HG03469 (cell line): ENCODE measurements around the gene LMOD1.
"Not testable (repeated sequence)": the region's sequence is repeated elsewhere in the genome, so short reads cannot be mapped to it uniquely, and the experiment has no call there.

Source experiments
- ATAC-seq: cut with Tn5 transposase; IDR thresholded peaks from one replicate; pipeline ENCODE4 v1.9.1; 2021; ENCODE audit warnings: mild to moderate bottlenecking, moderate library complexity, moderate number of reproducible peaks; ENCODE audit not compliant: unreplicated experiment

The LMOD1 gene

DNA sequence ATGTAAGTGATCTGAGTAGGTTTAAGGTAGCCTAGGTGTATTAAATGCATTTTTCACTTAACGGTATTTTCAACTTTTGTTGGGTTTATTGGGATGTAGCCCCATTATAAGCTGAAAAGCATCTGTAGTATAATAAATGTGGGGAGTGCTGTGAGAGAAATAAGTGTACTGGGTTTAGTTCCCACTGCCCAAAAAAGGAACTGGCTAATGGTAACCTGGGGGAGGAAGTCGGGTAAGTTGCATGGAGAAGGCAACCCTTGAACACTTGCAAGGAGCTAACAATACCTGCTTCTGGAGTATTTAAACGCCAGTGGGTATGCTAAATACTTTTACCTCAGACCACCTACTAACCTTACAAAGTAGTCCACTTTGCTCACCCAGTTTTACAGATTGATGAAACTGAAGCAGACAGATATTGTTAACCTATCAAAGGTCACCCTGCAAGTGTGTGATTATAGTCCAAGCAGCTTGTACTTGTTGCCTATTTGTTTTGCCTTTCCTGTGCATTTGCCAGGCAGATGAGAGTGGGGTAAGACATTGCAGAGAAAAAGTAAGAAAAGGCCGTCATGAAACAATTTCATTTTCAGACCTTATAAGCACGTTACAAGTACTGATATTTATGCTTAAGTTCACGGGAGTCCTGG, 65.3 kb downstream of the LMOD1 start:
- ATAC-seq, result no peak

DNA sequence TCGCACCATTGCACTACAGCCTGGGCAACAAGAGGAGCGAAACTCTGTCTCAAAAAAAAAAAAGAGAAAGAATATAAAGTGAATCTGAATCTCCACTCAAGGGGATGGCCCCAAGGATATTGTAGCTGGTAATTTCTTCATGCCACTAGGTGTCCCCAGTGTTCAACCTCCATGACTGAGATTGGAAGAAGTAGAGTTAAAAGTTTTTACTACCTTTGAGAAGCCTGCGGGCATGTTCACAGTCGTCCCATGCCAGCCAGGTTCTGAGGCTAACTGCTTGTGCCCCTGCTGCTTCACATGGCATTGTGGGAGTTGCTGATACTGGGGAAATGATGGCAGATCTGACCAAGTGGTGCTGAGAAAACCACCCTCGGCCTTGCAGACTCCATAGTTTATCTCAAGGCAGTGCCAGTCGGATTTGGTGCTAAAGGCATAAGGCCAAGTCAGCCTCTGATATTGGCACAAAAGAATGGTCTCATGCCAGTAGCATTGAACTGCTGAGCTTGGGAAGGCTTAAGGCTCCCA, 68.4 kb downstream of the LMOD1 start:
- ATAC-seq, result no peak

DNA sequence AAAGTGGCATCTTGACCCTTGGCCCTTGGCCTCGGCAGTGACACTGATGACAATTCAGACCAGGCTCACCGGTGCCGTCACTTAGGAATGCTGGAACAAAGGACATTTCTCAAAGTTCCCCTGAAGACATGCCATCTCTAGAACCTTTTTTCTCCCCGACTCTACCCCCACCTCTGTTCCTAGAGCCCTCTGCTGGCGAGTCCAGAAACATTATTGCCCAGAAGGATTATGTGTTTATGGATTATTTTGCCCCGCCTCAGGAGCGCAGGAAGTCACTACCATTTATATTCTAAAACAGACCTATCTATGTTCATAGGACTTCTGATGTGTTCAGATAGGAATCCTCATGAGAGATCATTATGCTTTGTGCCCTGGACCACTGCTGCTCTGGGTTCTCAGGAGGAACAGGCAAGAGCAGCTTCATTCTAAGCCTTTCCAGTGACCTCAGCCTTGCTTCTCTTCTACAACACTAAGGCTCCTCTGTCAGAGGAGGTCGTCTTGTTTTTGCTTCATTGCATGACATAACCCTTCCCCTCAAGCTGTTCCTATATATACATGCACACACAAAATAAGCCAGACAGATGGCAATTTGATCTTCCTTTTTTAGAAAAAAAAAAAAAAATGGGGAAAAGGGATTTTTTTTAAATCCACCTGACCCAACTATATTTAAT, 70.1 kb downstream of the LMOD1 start:
- ATAC-seq, result no peak

- no peak for ATAC-seq
Observed at GRCh38 chr1:201874672-201875071, 71.7 kb downstream of the LMOD1 start.

DNA sequence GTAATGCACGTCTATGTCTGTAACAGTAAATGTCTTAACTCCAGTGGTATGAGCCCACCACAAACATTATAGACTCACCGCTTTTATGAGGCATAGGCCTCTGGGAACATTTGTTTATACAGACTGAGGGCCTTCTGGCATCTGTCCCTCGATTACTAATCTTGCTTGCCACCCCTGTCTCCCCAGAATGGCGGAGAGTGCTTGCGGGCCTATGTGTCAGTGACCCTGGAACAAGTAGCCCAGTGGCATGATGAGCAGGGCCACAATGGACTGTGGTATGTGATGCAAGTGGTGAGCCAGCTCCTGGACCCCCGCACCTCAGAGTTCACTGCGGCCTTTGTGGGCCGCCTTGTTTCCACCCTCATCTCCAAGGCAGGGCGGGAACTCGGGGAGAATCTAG, 76.0 kb downstream of the LMOD1 start:
- ATAC-seq, result no peak

- ATAC-seq, result no peak
Observed at GRCh38 chr1:201861448-201861847, 84.9 kb downstream of the LMOD1 start.

DNA sequence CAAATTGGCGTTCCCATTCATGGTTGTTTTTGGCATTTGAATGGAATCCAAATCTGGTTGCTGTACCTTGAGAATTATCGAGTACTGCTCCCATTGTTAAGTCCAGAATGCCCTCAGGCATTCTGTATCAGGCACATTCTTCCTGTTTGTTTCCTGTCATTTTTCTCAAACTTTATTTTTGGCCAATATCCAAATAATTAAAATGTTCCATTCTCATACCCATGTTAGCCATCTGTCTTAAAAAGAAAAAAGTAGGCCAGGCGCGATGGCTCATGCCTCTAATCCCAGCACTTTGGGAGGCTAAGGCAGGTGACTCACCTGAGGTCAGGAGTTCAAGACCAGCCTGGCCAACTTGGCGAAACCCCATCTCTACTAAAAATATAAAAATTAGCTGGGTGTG, 86.9 kb downstream of the LMOD1 start:
- no peak for ATAC-seq

DNA sequence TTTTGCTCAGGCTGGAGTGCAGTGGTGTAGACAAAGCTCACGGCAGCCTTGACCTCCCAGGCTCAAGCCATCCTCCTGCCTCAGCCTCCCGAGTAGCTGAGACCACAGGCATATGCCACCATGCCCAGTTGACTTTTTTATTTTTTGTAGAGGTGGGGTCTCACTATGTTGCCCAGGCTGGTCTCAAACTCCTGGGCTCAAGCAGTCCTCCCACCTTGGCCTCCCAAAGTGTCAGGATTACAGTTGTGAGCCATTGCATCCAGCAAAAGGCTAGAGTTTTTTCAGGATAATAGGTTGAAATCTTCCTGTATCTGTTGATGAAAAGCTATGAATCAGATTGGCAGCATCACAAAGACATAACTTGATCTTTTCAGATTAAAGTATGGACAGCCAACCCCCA, 89.6 kb downstream of the LMOD1 start:
- not testable (repeated sequence) for ATAC-seq

GRCh38 chr1:201851949-201852348, 94.4 kb downstream of the LMOD1 start:
- ATAC-seq, result no peak

- ATAC-seq, result no peak
Observed at GRCh38 chr1:201850053-201850397, 96.3 kb downstream of the LMOD1 start.

- ATAC-seq, result no peak
Observed at GRCh38 chr1:201849372-201850052, 96.8 kb downstream of the LMOD1 start.

DNA sequence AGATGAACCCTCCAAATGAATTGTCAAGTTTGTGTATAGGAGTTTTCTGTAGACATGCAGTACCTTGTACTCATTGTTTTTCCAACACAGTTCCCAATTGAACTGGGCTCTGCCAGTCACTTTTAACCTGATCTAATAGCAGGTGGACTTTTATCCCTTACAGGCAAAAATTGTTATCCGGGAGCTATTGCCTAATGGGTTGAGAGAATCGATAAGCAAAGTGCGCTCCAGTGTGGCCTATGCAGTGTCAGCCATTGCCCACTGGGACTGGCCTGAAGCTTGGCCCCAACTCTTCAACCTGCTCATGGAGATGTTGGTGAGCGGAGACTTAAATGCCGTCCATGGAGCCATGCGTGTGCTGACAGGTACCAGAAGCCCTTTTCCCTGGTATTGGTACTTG, 98.1 kb downstream of the LMOD1 start:
- ATAC-seq, result no peak

- ATAC-seq, result no peak
Observed at GRCh38 chr1:201847150-201847549, 99.2 kb downstream of the LMOD1 start.
